Activated CD4-positive, alpha-beta T cell treated with anti-CD3 and anti-CD28 coated beads, Interleukin-2, amount 10 ng/mL, durations not matched to agents 24 days and 14 days (primary cell): ENCODE results near the gene ARHGAP8. TPM values are rescaled to one million over a fixed set of nuclear protein-coding genes. Genes with fewer than 3 reads are reported as not detected.
"Not testable (repeated sequence)": the region's sequence is repeated elsewhere in the genome, so short reads cannot be mapped to it uniquely, and the experiment has no call there.

Source experiments
- DNase-seq: peaks from one replicate; pipeline ENCODE4 v3.0.0; 2022
- H3K27ac Mint-ChIP-seq: one replicate; pipeline ENCODE4 v1.8.0; 2022; ENCODE audit warnings: mild to moderate bottlenecking, mixed read lengths
- H3K27me3 Mint-ChIP-seq: one replicate; pipeline ENCODE4 v1.8.0; 2022; ENCODE audit warnings: mixed read lengths
- H3K36me3 Mint-ChIP-seq: one replicate; pipeline ENCODE4 v1.8.0; 2022; ENCODE audit warnings: low read depth, mild to moderate bottlenecking, mixed read lengths
- H3K4me1 Mint-ChIP-seq: one replicate; pipeline ENCODE4 v1.8.0; 2021; ENCODE audit warnings: mixed read lengths
- H3K4me3 Mint-ChIP-seq: one replicate; pipeline ENCODE4 v1.8.0; 2022; ENCODE audit warnings: mild to moderate bottlenecking, moderate library complexity, mixed read lengths
- H3K9me3 Mint-ChIP-seq: one replicate; pipeline ENCODE4 v1.8.0; 2021; ENCODE audit warnings: mixed read lengths
- intact Hi-C: fragments of 100-400 bp; cut with micrococcal nuclease; formaldehyde crosslinking; loops from one replicate; pipeline ENCODE4 v1.15.1; 2023
- total RNA-seq: library from RNA; stranded (reverse); gene quantifications from 2 replicates; pipeline ENCODE4 v1.2.3, GENCODE V29; 2022

The ARHGAP8 gene
- total RNA-seq, 1 donor from 2014 or later: 0.12 TPM

DNA sequence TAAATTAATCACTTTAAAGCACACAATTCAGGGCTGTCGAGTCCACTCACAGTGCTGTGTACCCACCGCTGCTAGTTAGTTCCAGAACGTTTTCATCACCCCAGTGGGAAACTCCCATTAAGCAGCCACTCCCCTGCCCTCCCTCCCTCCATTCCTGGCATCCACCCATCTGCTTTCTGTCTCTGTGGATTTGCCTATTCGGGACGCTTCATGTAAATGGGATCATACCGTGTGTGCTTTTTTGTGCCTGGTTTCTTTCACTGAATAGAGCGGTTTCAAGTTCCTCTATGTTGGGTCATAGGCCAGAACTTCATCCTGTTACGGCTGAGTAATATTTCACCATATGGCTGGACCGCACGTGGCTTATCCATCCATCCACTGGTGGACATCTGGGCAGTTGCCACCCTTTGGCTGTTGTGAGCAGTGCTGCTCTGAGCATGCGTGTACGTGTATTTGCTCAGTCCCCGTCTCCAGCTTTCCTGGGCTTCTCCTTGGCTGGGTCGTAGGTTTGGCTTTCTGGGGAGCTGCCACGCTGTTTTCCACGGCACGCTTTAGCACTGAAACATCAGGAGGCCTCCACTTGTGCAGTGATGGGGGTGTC is 30.1 kb downstream of the ARHGAP8 start:
- Mint-ChIP-seq H3K27ac (no peak overlapping the region), H3K4me1 (no peaks in the 10 kb centered on the region), H3K4me3 (no peak overlapping the region), H3K27me3 (peaks cover 2% of the 10 kb centered on the region), H3K9me3 (no peaks in the 10 kb centered on the region), H3K36me3 (no peaks in the 10 kb centered on the region)
- DNase-seq: no peak
- intact Hi-C loops: no loop called here

DNA sequence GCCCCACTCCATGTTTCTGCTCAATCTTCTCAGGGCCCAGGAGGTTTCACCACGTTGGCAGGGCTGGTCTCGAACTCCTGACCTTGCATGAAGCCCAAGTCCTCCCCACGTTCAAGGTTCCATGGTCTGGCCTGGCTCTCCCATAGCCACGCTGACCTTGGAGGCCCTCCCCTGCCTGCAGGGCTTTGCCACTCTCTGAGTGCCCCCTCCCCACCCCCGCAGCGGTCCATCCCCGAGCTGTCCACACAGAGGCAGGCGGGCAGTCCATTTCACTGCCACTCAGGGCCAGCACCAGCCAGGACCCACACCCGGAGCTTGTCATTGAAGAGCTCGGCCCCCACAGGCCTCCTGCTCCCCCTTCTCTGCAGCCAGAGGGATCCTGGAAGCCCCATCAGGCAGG is 30.7 kb downstream of the ARHGAP8 start:
- peaks cover 2% of the 10 kb centered on the region for H3K27me3 Mint-ChIP-seq
- H3K9me3 Mint-ChIP-seq: no peaks in the 10 kb centered on the region
- H3K27ac Mint-ChIP-seq: no peak overlapping the region
- no peaks in the 10 kb centered on the region for H3K4me1 Mint-ChIP-seq
- DNase-seq: no peak
- H3K4me3 Mint-ChIP-seq: no peak overlapping the region
- intact Hi-C loops: no loop called here
- no peaks in the 10 kb centered on the region for H3K36me3 Mint-ChIP-seq

DNA sequence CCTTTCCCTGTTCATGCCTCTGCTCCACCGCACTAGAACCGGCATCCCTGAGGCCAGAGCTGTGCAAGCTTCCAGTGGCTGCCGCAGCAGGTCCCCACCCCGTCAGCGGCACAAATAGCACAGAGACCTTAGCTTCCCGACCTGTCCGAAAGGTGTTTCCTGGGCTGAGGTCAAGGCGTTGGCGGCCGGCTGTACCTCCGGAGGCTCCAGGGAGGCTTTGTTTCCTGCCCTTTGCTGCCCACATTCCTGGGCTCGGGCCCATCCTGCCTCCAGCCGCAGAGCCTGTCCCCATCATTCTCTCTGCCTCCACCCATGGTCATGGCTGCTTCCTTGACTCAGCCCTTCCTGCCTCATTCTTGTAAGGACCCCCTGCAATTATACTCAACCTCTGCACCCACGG is 31.2 kb downstream of the ARHGAP8 start:
- H3K4me1 Mint-ChIP-seq: no peaks in the 10 kb centered on the region
- H3K9me3 Mint-ChIP-seq: no peaks in the 10 kb centered on the region
- intact Hi-C loops: no loop called here
- no peaks in the 10 kb centered on the region for H3K36me3 Mint-ChIP-seq
- no peak overlapping the region for H3K4me3 Mint-ChIP-seq
- H3K27me3 Mint-ChIP-seq: peaks cover 2% of the 10 kb centered on the region
- no peak overlapping the region for H3K27ac Mint-ChIP-seq
- no peak for DNase-seq

DNA sequence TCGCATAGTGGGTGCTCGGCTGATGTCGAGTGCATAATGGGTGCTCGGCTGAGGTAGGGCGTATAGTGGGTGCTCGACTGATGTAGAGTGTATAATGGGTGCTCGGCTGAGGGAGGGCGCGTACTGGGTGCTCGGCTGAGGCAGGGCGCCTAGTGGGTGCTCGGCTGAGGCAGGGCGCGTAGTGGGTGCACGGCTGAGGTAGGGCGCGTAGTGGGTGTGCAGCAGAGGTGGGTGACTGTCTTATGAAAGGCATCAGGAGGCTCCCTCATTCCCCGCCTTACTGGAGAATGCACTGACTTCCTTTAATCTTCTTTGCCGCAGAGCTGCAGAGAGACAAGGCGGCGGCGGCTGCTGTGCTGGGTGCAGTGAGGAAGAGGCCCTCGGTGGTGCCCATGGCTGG is 33.8 kb downstream of the ARHGAP8 start:
- peaks cover 2% of the 10 kb centered on the region for H3K27me3 Mint-ChIP-seq
- intact Hi-C loops: no loop called here
- no peaks in the 10 kb centered on the region for H3K36me3 Mint-ChIP-seq
- no peaks in the 10 kb centered on the region for H3K4me1 Mint-ChIP-seq
- H3K27ac Mint-ChIP-seq: no peak overlapping the region
- no peak for DNase-seq
- no peaks in the 10 kb centered on the region for H3K9me3 Mint-ChIP-seq
- no peak overlapping the region for H3K4me3 Mint-ChIP-seq

DNA sequence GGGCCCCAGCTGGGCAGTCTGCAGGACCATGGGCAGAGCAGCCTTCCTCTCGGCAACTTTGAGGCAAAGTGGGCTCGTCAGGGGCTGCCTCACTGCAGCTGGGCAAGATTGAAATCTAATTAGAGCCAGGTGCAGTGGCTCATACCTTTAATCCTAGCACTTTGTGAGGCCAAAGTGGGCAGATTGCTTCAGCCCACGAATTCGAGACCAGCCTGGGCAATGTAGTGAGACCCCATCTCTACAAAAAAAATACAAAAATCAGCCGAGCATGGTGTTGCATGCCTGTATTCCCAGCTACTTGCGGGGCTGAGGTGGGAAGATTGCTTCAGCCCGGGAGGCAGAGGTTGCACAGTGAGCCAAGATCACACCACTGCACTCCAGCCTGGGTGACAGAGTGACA is 34.2 kb downstream of the ARHGAP8 start:
- Mint-ChIP-seq H3K9me3 (no peaks in the 10 kb centered on the region), H3K27me3 (peaks cover 2% of the 10 kb centered on the region)
- intact Hi-C loops: no loop called here

DNA sequence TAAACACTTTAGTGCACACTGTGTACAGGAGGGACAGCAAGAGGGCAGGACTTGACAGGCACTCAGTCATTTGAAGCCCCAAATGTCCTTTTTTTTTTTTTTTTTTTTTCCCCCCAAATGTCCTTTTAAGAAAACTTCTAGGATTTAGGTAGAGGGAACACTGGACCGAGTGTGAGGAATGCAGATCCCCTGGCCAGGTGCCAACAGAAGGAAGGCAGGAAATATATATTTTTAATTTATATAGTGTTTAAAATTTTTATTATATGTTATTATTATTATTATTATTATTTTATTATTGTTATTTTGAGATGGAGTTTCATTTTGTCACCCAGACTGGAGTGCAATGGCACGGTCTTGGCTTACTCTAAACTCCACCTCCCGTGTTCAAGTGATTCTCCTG is 35.5 kb downstream of the ARHGAP8 start:
- peaks cover 2% of the 10 kb centered on the region for H3K27me3 Mint-ChIP-seq
- intact Hi-C loops: no loop called here
- H3K27ac Mint-ChIP-seq: no peak overlapping the region
- no peaks in the 10 kb centered on the region for H3K9me3 Mint-ChIP-seq
- no peak overlapping the region for H3K4me3 Mint-ChIP-seq
- H3K36me3 Mint-ChIP-seq: no peaks in the 10 kb centered on the region
- no peak for DNase-seq
- H3K4me1 Mint-ChIP-seq: no peaks in the 10 kb centered on the region

More for the DNA sequence above, 34.2 kb downstream of the ARHGAP8 start:
- Mint-ChIP-seq H3K4me1 (no peaks in the 10 kb centered on the region), H3K36me3 (no peaks in the 10 kb centered on the region), H3K27ac (no peak overlapping the region), H3K4me3 (no peak overlapping the region)
- no peak for DNase-seq

DNA sequence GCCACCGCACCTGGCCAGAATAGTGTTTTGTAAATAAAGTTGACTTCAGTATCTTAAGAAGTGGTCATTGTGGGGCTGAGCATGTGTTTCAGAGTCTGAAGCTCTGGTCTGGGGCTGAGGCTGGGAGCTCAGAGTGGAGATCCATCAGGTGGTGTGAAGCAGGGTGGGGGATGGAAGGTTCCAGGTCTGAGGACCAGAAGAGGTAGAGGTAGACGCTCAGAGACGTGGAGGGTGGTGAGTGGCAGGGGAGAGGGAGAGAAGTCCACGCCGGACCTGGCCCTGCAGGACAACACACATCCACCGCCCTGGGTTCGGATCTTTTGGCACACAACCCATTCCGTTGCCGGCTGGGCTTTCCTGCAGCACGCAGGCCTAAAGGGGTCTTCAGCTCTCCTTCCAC is 40.7 kb downstream of the ARHGAP8 start:
- intact Hi-C loops: no loop called here
- H3K27me3 Mint-ChIP-seq: no peaks in the 10 kb centered on the region
- H3K27ac Mint-ChIP-seq: no peak overlapping the region
- H3K4me3 Mint-ChIP-seq: no peak overlapping the region
- no peak for DNase-seq
- no peaks in the 10 kb centered on the region for H3K4me1 Mint-ChIP-seq
- H3K36me3 Mint-ChIP-seq: no peaks in the 10 kb centered on the region
- no peaks in the 10 kb centered on the region for H3K9me3 Mint-ChIP-seq

DNA sequence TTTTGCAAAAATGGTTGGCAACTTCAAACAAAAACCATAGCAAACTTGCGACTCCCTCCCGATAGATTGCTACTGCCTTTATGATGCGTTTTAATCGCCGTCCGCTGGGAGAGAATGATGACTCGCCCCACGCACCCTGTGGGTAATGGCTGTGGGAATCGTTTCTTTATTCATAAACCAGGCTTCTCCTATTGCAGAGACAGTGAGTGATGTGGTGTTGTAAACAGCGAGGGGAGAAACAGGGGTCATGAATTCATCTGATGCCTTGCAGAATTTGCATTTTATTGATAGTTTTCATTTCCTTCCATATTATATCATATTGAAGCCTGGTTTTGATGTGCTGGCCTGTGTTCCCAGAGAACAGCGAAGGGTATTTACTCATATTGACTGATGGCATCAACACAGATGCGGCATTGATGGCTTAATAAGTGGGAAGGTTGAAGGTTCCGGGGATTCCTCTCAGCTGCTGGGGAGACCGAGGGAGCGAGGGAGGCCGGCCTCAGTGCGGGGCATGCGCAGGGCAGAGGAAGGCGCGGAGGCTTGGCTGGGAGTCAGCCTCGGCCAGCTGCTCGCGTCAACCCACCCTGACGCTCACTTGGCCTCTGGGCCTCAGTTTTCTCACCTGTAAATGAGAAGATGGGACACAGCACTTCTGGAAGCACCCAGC is 41.3 kb downstream of the ARHGAP8 start:
- H3K36me3 Mint-ChIP-seq: no peaks in the 10 kb centered on the region
- DNase-seq: no peak
- H3K4me1 Mint-ChIP-seq: no peaks in the 10 kb centered on the region
- no peak overlapping the region for H3K27ac Mint-ChIP-seq
- no peaks in the 10 kb centered on the region for H3K9me3 Mint-ChIP-seq
- no peaks in the 10 kb centered on the region for H3K27me3 Mint-ChIP-seq
- intact Hi-C loops: no loop called here
- no peak overlapping the region for H3K4me3 Mint-ChIP-seq

DNA sequence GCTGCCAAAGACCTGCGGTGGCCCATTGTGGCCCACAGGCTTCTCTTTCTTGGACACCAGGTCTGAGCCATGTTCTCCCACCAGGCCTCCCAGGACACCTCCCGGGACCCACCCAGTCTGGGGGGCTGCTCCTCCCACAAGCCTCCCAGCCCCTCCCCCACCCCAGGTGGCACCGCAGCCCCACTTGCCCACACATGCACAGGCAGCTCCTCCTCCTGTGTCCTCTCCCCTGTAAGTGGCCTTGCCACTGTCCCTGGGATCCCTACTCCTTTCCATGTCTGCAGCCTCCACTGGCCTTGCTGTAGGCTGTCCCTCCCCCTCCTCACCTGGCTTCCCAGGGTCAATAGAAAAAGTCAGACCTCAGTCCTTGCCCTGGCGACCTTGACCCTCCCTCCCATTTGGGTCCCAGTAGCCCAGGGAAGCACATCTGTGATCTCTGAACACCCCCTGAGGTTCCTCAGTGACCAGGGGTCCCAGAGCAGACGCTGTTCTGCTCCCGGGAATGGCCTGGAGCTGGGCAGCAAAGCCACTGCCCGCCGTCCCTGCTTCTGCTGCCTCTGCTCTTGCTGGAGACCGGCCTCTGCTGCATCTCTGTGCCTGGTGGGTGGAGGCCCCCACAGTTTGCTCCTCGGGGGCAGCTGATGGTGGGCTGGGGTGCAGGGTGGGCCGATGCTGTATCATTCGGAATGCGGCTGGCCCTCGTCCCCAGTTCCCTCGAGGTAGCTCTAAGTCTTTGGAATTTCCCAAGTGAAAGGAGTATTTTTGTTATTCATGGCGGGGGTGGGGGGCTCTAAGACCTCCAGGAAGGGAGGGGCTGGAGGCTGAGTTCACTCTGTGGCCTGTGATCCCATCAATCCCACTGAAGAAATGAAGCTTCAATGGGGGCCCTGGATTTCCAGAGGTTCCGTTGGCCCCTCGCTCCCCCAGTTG is 43.6 kb downstream of the ARHGAP8 start:
- H3K27ac Mint-ChIP-seq: no peak overlapping the region
- no peak for DNase-seq
- H3K36me3 Mint-ChIP-seq: no peaks in the 10 kb centered on the region
- intact Hi-C loops: no loop called here
- no peaks in the 10 kb centered on the region for H3K27me3 Mint-ChIP-seq
- H3K9me3 Mint-ChIP-seq: no peaks in the 10 kb centered on the region
- H3K4me3 Mint-ChIP-seq: no peak overlapping the region
- no peaks in the 10 kb centered on the region for H3K4me1 Mint-ChIP-seq

DNA sequence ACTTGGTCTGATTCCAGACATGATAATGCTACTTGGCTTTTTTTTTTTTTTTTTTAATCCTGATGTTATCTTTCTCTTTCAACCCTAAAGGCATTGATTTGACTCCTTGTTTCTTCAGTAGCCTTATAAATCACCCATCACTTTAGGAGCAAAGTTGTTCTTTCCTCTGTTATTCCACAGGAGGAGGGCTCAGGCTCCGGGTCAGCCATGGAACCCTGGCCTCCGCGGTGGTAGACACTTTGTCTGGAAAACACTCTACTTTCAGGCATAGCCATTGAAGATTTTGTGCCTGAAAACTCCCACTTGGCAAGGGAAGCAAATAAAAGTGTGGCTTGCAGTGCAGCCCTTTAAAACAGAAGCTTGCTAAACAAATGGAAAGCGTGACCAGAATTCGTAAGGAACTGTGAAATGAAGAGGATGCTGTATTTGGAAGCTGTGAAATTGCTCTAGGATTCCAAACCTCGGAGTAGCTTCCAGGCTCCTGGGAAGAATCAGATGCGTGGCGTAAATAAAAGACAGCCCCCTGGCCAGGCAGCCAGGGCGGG is 44.9 kb downstream of the ARHGAP8 start:
- H3K9me3 Mint-ChIP-seq: no peaks in the 10 kb centered on the region
- intact Hi-C loops: no loop called here
- DNase-seq: no peak
- no peaks in the 10 kb centered on the region for H3K4me1 Mint-ChIP-seq
- H3K27ac Mint-ChIP-seq: no peak overlapping the region
- H3K36me3 Mint-ChIP-seq: no peaks in the 10 kb centered on the region
- H3K4me3 Mint-ChIP-seq: no peak overlapping the region
- no peaks in the 10 kb centered on the region for H3K27me3 Mint-ChIP-seq

DNA sequence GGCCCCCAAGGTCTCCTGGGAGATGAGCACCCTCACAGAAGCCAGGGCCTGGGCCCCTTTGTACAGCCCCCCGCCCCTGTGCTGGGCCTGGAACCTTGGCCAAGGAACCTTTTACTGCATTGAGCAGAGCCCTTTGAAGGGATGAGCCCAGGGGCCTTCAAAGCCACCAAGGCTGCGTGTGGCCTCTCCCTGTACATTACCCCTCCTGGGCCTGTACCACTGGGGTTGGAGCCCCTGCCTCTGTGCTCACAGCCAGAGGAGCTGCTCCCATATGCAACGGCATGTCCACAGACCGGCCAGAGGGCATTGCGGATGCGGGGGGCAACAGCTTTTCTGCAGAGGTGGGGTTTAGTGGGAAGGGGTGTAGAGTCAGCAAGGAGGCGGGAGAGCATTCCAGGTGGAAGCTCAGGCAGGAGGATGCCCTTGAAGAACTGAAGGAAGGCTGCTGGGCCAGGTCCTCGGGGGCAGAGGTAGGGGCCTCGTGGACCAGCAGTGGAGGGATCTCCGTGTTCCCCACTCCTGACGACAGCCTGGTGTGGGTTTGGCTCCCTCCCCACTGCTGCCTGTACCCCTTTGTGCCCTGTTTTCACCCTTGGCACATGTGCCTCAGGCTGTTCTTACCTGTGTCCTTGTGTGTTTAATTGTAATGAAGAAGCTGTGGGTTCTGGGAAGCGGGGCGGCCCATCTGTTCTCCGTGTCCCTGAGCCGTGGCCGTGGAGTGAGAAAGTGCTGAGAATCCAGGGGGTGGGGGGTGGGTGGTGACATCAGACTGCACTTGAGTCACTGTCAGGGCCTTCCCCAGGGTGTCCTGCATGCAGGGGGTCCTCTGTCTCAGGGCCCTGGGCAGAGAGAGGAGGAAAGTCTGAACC is 46.9 kb downstream of the ARHGAP8 start:
- Mint-ChIP-seq H3K36me3 (no peaks in the 10 kb centered on the region), H3K4me1 (peaks cover 3% of the 10 kb centered on the region), H3K27me3 (no peaks in the 10 kb centered on the region), H3K4me3 (no peak overlapping the region), H3K27ac (no peak overlapping the region), H3K9me3 (no peaks in the 10 kb centered on the region)
- intact Hi-C loops: no loop called here
- no peak for DNase-seq

DNA sequence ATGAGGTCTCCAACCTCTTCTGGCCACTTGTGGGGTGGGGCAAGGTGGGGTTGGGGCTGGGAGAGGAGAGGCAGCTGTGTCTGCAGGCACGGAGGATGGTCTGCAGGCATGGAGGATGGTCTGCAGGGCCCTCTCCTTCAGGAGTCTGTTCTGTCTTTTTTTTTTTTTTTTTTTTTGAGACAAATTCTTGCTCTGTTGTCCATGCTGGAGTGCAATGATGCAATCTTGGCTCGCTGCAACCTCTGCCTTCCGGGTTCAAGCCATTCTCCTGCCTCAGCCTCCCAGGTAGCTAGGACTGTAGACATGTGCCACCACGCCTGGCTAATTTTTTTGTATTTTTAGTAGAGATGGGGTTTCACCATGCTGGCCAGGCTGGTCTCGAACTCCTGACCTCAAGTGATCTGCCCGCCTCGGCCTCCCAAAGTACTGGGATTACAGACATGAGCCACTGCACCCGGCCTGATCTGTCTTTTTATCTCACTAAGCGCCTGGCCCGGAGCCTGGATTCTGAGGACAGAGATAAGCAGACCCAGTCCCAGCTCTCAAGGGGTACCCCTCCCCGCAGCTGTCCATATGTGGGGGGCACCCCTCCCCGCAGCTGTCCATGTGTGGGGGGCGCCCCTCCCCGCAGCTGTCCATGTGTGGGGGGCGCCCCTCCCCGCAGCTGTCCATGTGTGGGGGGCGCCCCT is 47.7 kb downstream of the ARHGAP8 start:
- H3K4me3 Mint-ChIP-seq, intact Hi-C loops, H3K36me3 Mint-ChIP-seq, H3K9me3 Mint-ChIP-seq, H3K4me1 Mint-ChIP-seq, H3K27me3 Mint-ChIP-seq, H3K27ac Mint-ChIP-seq, DNase-seq: not testable (repeated sequence)

DNA sequence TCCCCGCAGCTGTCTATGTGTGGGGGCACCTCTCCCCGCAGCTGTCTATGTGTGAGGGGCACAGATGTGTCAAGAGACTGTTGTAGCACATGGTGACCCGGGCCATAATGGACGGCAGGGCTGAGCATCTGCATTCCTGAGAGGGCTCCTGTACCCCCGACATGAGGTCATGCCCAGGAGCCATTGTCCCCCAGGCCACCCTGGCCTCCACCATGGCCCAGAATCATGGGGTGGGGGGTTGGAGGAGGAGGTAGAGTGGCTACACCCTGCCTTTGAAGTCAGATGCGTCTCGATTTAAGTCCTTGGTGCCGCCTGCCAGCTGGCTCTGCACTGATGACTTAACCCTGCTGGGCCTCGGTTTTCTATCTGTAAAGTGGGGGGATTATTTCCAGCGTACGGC is 49.1 kb downstream of the ARHGAP8 start:
- H3K4me3 Mint-ChIP-seq: no peak overlapping the region
- H3K4me1 Mint-ChIP-seq: peaks cover 3% of the 10 kb centered on the region
- intact Hi-C loops: no loop called here
- no peaks in the 10 kb centered on the region for H3K9me3 Mint-ChIP-seq
- no peaks in the 10 kb centered on the region for H3K36me3 Mint-ChIP-seq
- DNase-seq: no peak
- no peaks in the 10 kb centered on the region for H3K27me3 Mint-ChIP-seq
- H3K27ac Mint-ChIP-seq: no peak overlapping the region
